ENCODE results near the gene USP22.

DNA sequence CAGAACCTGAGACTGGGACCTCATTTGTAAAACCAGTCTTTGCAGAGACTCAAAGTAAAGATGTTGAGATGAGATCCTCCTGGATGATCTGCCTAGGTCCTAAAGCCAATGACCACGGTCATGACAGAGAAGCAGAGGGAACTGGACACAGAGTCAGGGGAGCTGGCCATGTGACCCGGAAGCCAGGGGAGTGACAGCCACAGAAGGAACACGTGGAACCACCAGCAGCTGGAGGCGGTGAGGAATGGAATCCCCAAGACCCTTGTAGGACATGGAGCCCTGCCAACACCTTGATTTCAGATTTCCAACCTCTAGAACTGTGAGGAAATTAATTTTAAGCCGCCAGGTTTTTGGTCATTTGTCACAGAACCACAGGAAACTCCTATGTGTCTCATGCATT, 37.0 kb downstream of the USP22 start:
- TF ChIP-seq, protein P1, sequence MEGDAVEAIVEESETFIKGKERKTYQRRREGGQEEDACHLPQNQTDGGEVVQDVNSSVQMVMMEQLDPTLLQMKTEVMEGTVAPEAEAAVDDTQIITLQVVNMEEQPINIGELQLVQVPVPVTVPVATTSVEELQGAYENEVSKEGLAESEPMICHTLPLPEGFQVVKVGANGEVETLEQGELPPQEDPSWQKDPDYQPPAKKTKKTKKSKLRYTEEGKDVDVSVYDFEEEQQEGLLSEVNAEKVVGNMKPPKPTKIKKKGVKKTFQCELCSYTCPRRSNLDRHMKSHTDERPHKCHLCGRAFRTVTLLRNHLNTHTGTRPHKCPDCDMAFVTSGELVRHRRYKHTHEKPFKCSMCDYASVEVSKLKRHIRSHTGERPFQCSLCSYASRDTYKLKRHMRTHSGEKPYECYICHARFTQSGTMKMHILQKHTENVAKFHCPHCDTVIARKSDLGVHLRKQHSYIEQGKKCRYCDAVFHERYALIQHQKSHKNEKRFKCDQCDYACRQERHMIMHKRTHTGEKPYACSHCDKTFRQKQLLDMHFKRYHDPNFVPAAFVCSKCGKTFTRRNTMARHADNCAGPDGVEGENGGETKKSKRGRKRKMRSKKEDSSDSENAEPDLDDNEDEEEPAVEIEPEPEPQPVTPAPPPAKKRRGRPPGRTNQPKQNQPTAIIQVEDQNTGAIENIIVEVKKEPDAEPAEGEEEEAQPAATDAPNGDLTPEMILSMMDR (IDR thresholded peaks at IDR 0.05; ENCODE audit: extremely low read depth in 1 of 2, insufficient read depth in 1 of 2, low read depth in 1 of 2, low read length in 2 of 2) = no peak
- TF ChIP-seq POLR2A (IDR thresholded peaks at IDR 0.05; ENCODE audit: low read depth, low read length) = no peak
- no peak for TF ChIP-seq EZH2 (IDR thresholded peaks at IDR 0.05; ENCODE audit: borderline replicate concordance, low read depth, low read length, severe bottlenecking)
- TF ChIP-seq, protein P2, sequence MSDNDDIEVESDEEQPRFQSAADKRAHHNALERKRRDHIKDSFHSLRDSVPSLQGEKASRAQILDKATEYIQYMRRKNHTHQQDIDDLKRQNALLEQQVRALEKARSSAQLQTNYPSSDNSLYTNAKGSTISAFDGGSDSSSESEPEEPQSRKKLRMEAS (IDR thresholded peaks at IDR 0.05; ENCODE audit: insufficient read depth, insufficient read length) = no peak
- TF ChIP-seq POLR2AphosphoS5 (IDR thresholded peaks at IDR 0.05; ENCODE audit: insufficient read depth, low read depth, low read length) = no peak
- no peak for TF ChIP-seq JUN (IDR thresholded peaks at IDR 0.05; ENCODE audit: borderline replicate concordance, insufficient read depth, insufficient read length, low read depth)
